Esophagus (tissue), 2 donors: ENCODE results near the gene NT5C3B. TPM values are rescaled to one million over a fixed set of nuclear protein-coding genes. Genes with fewer than 3 reads are reported as not detected.

Source experiments
- H3K27ac ChIP-seq, 2 donors: one replicate each; pipeline ENCODE4 v1.5.1; 2013; ENCODE audit warnings: low read depth in 2 of 2, mild to moderate bottlenecking in 2 of 2, inconsistent platforms in 1 of 2, low read length in 1 of 2, moderate library complexity in 1 of 2
- H3K27me3 ChIP-seq, 2 donors: one replicate each; pipeline ENCODE4 v1.6.1; 2013; ENCODE audit warnings: low read length in 2 of 2, control low read depth in 1 of 2, mild to moderate bottlenecking in 1 of 2; ENCODE audit not compliant: insufficient read depth in 2 of 2, control insufficient read depth in 1 of 2
- H3K36me3 ChIP-seq, 2 donors: one replicate each; pipeline ENCODE4 v1.6.1; 2013; ENCODE audit warnings: low read length in 1 of 2; ENCODE audit not compliant: control insufficient read depth in 2 of 2, insufficient read depth in 2 of 2
- H3K4me1 ChIP-seq, 2 donors: one replicate each; pipeline ENCODE4 v1.6.1; 2013; ENCODE audit warnings: low read length in 1 of 2; ENCODE audit not compliant: control insufficient read depth in 2 of 2, insufficient read depth in 2 of 2
- H3K4me3 ChIP-seq, 2 donors: one replicate each; pipeline ENCODE4 v1.5.1; 2013; ENCODE audit warnings: low read length in 2 of 2, mild to moderate bottlenecking in 2 of 2, low read depth in 1 of 2, moderate library complexity in 1 of 2
- H3K9me3 ChIP-seq, 2 donors: one replicate each; pipeline ENCODE4 v1.6.1; 2013; ENCODE audit warnings: mild to moderate bottlenecking in 2 of 2, low read depth in 1 of 2, low read length in 1 of 2, moderate library complexity in 1 of 2; ENCODE audit not compliant: control insufficient read depth in 2 of 2, insufficient read depth in 1 of 2
- WGBS, 2 donors: extraction: QIAGEN DNeasy Blood & Tissue Kit; methylation state at CpG; one replicate each; pipeline ENCODE4 v1.1.7; 2013; 5-methylcytosine and 5-hydroxymethylcytosine counted together
- polyA plus RNA-seq, 2 donors: library from polyadenylated mRNA; stranded (reverse); fragments of 200-250 nt; gene quantifications; one replicate each; pipeline ENCODE4 v1.2.3, GENCODE V29; 2013
- donor health status: healthy with polysubstance abuse.
- donor health status: Bipolar disorder and iron deficiency.

The NT5C3B gene
- polyA plus RNA-seq, 2 donors = 35.9 to 36.0 TPM

GRCh38 chr17:41800601-41801373 lies 35.2 kb downstream of the NT5C3B start:
- no peaks in the 10 kb centered on the region for H3K36me3 ChIP-seq
- peak overlapping the region; percentile 93 to 99 for H3K27ac ChIP-seq
- no peaks in the 10 kb centered on the region for H3K9me3 ChIP-seq
- 28 to 33% methylated on average over 18 of the region's 18 CpGs for WGBS, 2 donors
- H3K4me3 ChIP-seq = peak overlapping the region in 1 of 2 donors; percentile 11
- H3K27me3 ChIP-seq = no peaks in the 10 kb centered on the region
- peaks cover 2 to 5% of the 10 kb centered on the region in 2 donors for H3K4me1 ChIP-seq

DNA sequence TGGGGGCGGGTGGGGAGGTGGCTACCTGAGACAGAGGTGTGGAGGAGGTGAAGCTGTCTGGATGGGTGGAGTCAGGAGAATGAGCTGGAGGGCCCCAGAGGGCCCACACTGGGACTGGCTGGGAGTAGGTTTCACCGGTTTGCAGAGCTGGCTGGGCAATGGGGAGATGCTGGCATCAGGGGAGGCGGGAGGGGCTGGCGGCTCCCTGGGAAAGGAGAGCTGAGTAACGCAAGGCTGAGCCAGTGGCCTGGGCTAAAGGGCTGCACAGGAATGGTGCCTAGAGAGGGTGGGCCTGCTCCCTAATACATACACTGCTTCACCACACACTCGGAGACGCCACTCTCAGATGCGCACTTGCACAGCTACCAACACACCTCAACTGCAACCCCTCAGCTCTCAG lies 36.7 kb downstream of the NT5C3B start:
- Histone ChIP-seq H3K27me3 (no peaks in the 10 kb centered on the region), H3K4me1 (peaks cover 2 to 5% of the 10 kb centered on the region in 2 donors), H3K9me3 (no peaks in the 10 kb centered on the region), H3K27ac (peak overlapping the region; percentile 93 to 99), H3K4me3 (no peak overlapping the region), H3K36me3 (no peaks in the 10 kb centered on the region)
- WGBS, 2 donors = 73 to 76% methylated on average over 8 of the region's 8 CpGs

- H3K27ac ChIP-seq = no peak overlapping the region
- H3K9me3 ChIP-seq = no peaks in the 10 kb centered on the region
- no peak overlapping the region for H3K4me3 ChIP-seq
- 88 to 89% methylated on average over 3 of the region's 3 CpGs for WGBS, 2 donors
- no peaks in the 10 kb centered on the region for H3K27me3 ChIP-seq
- H3K36me3 ChIP-seq = no peaks in the 10 kb centered on the region
- H3K4me1 ChIP-seq = peaks cover 8 to 15% of the 10 kb centered on the region in 2 donors
Measured at GRCh38 chr17:41797377-41797776, 38.7 kb downstream of the NT5C3B start.

GRCh38 chr17:41796121-41796895 lies 39.7 kb downstream of the NT5C3B start:
- Histone ChIP-seq H3K4me3 (no peak overlapping the region), H3K9me3 (no peaks in the 10 kb centered on the region), H3K36me3 (no peaks in the 10 kb centered on the region), H3K4me1 (peaks cover 8 to 20% of the 10 kb centered on the region in 2 donors), H3K27ac (no peak overlapping the region), H3K27me3 (no peaks in the 10 kb centered on the region)
- 88 to 94% methylated on average over 10 of the region's 10 CpGs for WGBS, 2 donors

- 91 to 95% methylated on average over 5 of the region's 5 CpGs for WGBS, 2 donors
- H3K36me3 ChIP-seq = no peaks in the 10 kb centered on the region
- H3K4me3 ChIP-seq = no peak overlapping the region
- H3K27ac ChIP-seq = no peak overlapping the region
- peaks cover 3 to 26% of the 10 kb centered on the region in 2 donors for H3K4me1 ChIP-seq
- H3K9me3 ChIP-seq = no peaks in the 10 kb centered on the region
- no peaks in the 10 kb centered on the region for H3K27me3 ChIP-seq
Measured at GRCh38 chr17:41794540-41794975, 41.5 kb downstream of the NT5C3B start.

DNA sequence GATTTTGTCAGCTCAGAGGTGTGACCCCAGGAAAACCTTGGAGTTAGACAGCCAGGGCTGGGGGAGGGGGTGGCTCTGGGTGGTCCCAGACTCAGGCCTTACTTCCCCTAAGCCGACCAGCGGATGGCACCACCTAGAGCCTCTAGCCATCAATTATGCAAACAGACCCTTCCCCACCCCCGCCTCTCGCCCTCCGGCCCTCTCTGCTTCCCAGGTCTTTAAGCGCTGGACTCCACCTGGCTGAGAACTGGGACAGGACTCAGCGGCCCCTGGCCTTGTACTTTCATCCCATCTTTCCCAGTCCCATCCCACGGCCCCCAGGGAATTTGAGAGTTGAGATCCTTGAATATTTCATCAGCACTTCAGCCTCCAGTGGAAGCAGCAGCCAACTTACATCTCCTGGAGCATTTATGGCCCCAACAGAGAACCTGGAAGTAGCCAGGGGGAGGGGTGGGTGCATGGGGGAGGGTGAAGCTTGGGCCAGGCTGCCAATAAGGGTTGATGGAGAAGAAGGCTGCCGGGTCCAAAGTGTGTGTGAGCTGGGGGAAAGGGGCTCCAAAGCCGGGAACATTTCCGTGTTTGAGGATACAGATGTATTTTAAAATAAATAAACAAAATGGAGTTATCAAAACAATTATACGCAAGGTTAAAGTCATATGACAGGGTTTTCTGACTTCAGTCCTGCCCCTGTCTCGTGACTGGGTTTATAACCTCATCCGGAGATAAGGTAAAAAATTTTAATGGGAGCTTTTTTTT lies 42.1 kb downstream of the NT5C3B start:
- Histone ChIP-seq H3K4me3 (peak overlapping the region; percentile 25 to 27), H3K9me3 (no peaks in the 10 kb centered on the region), H3K4me1 (peaks cover 3 to 27% of the 10 kb centered on the region in 2 donors), H3K27me3 (no peaks in the 10 kb centered on the region), H3K36me3 (no peaks in the 10 kb centered on the region), H3K27ac (peak overlapping the region; percentile 97 to 99)
- 66 to 70% methylated on average over 14 of the region's 14 CpGs for WGBS, 2 donors

DNA sequence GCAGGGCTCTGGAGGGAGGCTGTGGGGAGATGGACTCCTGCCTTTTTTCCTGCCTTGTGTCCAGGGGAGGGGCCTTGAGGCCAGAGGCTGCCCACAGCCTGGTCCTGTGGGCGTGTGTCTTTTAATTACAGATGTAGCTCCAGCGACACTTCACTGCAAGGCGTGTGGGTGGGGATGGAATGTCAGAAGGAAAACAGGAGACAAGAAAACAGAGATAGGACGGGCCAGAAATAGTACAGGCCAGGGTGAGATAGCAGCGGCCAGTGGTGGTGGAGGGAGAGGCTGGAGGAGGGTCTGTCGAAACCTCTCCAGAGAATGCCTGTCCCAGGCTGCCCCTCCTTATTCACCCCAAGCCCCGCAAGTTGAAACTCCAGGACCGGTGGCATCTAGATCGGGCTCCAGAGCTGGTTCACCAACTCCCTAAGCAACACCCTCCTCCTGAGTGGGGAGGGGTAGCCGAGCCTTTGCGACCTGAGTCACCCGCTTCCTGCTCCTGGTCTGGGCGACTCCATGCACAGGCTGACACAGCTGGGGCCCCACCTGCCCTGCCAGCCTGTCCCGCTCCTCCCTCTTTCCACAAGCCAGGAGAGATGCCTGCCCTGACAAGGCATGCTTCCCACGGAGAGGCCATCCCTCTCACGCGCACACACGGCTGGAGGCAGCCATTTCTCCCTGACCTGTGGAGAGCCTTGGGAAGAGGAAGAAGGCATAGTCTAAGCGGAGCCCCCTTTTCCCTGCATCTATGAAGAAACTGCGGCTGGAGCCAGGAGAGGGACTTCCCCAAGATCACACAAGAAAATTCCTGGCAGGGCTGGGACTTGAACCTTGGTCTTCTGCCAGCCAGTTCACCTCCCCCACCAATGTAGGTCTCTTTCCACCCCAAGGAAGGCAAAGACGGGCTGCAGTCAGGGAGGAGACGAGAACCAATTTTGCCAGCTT lies 42.9 kb downstream of the NT5C3B start:
- H3K9me3 ChIP-seq = no peaks in the 10 kb centered on the region
- WGBS, 2 donors = 22 to 28% methylated on average over 22 of the region's 22 CpGs
- peak overlapping the region; percentile 97 to 99 for H3K27ac ChIP-seq
- H3K36me3 ChIP-seq = no peaks in the 10 kb centered on the region
- H3K4me1 ChIP-seq = peaks cover 3 to 30% of the 10 kb centered on the region in 2 donors
- no peaks in the 10 kb centered on the region for H3K27me3 ChIP-seq
- peak overlapping the region; percentile 25 to 27 for H3K4me3 ChIP-seq

DNA sequence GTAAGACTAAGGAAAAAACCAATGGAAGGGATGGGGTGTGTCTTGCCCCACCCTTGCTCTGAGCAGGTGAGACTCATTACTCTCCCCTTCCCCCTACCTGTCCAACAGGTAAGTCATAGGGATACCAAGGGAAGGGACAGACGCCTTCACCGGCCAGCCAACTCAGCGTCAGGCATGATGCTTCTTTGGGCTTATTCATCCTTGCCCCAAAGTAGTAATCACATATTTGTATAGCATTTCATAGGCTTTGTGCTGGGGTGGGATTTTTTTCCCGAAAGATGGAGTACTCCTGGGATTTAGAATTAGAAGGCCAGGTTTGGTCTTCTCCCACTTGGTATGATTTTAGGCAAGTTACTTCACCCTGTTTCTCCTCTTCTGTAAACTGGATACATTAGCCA lies 49.0 kb downstream of the NT5C3B start:
- Histone ChIP-seq H3K9me3 (no peaks in the 10 kb centered on the region), H3K27me3 (no peaks in the 10 kb centered on the region), H3K4me1 (peaks cover 2 to 18% of the 10 kb centered on the region in 2 donors), H3K36me3 (no peaks in the 10 kb centered on the region), H3K27ac (peak overlapping the region; percentile 69 to 81), H3K4me3 (peak overlapping the region in 1 of 2 donors; percentile 8)
- 16 to 23% methylated on average over 4 of the region's 4 CpGs for WGBS, 2 donors
